Mucosa of descending colon (tissue), 3 donors: ENCODE measurements around the gene EXOC6B. TPM values are rescaled to one million over a fixed set of nuclear protein-coding genes. Genes with fewer than 3 reads are reported as not detected.

Source experiments
- ATAC-seq: fragments of 200-7000 bp; cut with Tn5 transposase; one replicate; pipeline ENCODE4 v1.9.1; 2020; ENCODE audit warnings: mild to moderate bottlenecking, moderate library complexity
- DNase-seq, 3 donors: peaks; one replicate each; pipeline ENCODE4 v3.0.0-alpha.2; 2020
- H3K36me3 ChIP-seq: fragments of 200-600 bp; one replicate; pipeline ENCODE4 v1.8.0; 2021; ENCODE audit warnings: low read depth, mild to moderate bottlenecking
- H3K4me1 ChIP-seq: fragments of 200-600 bp; one replicate; pipeline ENCODE4 v1.8.0; 2021; ENCODE audit warnings: low read depth, mild to moderate bottlenecking
- H3K4me3 ChIP-seq: fragments of 200-600 bp; one replicate; pipeline ENCODE4 v1.8.0; 2021; ENCODE audit warnings: mild to moderate bottlenecking
- H3K9me3 ChIP-seq: fragments of 200-600 bp; one replicate; pipeline ENCODE4 v1.8.0; 2021; ENCODE audit warnings: mild to moderate bottlenecking
- CTCF ChIP-seq: fragments of 200-600 bp; IDR thresholded peaks from one replicate; pipeline ENCODE4 v1.8.0; 2022; ENCODE audit warnings: antibody characterized with exemption, mild to moderate bottlenecking
- intact Hi-C, 2 donors: fragments of 100-400 bp; cut with DNase I in 1 of 2; cut with micrococcal nuclease in 1 of 2; formaldehyde crosslinking; loops; one replicate each; pipeline versions ENCODE4 v1.11.0 to v1.11.1; 2022; cut with DNase I, micrococcal nuclease
- long read RNA-seq, 2 donors: library from polyadenylated mRNA; unstranded; transcript quantifications; one replicate each; pipeline ENCODE4 v2.0.0, GENCODE V29; 2019 to 2021
- total RNA-seq, 3 donors: library from RNA; stranded (reverse); fragmentation: NEBNext Ultra II Directional in 2 of 3; extraction: Animal tissue kit (Norgen Biotek cat#: 25700) in 2 of 3; gene quantifications; one replicate each; pipeline versions ENCODE4 v1.2.1 to v1.2.4, GENCODE V29; 2021 to 2023
- donor health status: DM: no; HTN: no; CAD: no; lungs with moderate emphysema.
- donor health status: DM: no; HTN: no; CAD: no.
- donor health status: DM: no; HTN: yes; CAD: no.

EXOC6B gene
- 10 to 100 TPM; 19.4 to 52.4 (median 28.8) TPM for total RNA-seq
- long read RNA-seq, donor 1, full-length matches to known transcripts: 7 of 15 reads
- long read RNA-seq, donor 1, partial matches to known transcripts: 2 of 15 reads
- long read RNA-seq, donor 1, other reads (novel, unspliced or antisense): 6 of 15 reads
- long read RNA-seq, donor 2, partial matches to known transcripts: 2 of 4 reads
- long read RNA-seq, donor 2, other reads (novel, unspliced or antisense): 2 of 4 reads

- intact Hi-C loops: no loop called here
- H3K9me3 ChIP-seq: no peaks in the 10 kb centered on the region
- peak within 1 kb of the TSS; percentile 80 for H3K4me3 ChIP-seq
- ATAC-seq: peak; percentile 99
- no peak for TF ChIP-seq CTCF
- H3K4me1 ChIP-seq: peaks cover 4% of the 10 kb centered on the region
- H3K36me3 ChIP-seq: no peaks in the 10 kb centered on the region
- DNase-seq: peak; percentile 93 to 96 (median 96)
Observed at GRCh38 chr2:72825257-72826155, at the start of gene EXOC6B. EXOC6B (minus strand) TSS chr2:72826033.

- ATAC-seq (no peak), DNase-seq (no peak)
- Histone ChIP-seq H3K4me1 (no peaks in the 10 kb centered on the region), H3K4me3 (no peak overlapping the region), H3K9me3 (no peaks in the 10 kb centered on the region), H3K36me3 (no peaks in the 10 kb centered on the region)
- intact Hi-C loops: no loop called here
- TF ChIP-seq CTCF: no peak
Observed at GRCh38 chr2:72871880-72872279, 46.0 kb upstream of the EXOC6B start.

- TF ChIP-seq CTCF: no peak
- Histone ChIP-seq H3K9me3 (no peaks in the 10 kb centered on the region), H3K36me3 (no peaks in the 10 kb centered on the region), H3K4me3 (no peak overlapping the region), H3K4me1 (no peaks in the 10 kb centered on the region)
- ATAC-seq: no peak
- DNase-seq: no peak
- intact Hi-C loops: no loop called here
Observed at GRCh38 chr2:72871060-72871459, 45.2 kb upstream of the EXOC6B start.

GRCh38 chr2:72864500-72864899 is 38.7 kb upstream of the EXOC6B start:
- no peak for TF ChIP-seq CTCF
- ATAC-seq (no peak), DNase-seq (no peak)
- Histone ChIP-seq H3K4me1 (peaks cover 8% of the 10 kb centered on the region), H3K4me3 (no peak overlapping the region), H3K36me3 (no peaks in the 10 kb centered on the region), H3K9me3 (no peaks in the 10 kb centered on the region)
- intact Hi-C loops: loop anchor here (5.0 kb wide), 1 partner anchor 92 kb away; no protein-coding TSS in a partner anchor

GRCh38 chr2:72863046-72863445 is 37.2 kb upstream of the EXOC6B start:
- TF ChIP-seq CTCF: no peak
- ATAC-seq: no peak
- Histone ChIP-seq H3K36me3 (no peaks in the 10 kb centered on the region), H3K9me3 (no peaks in the 10 kb centered on the region), H3K4me3 (no peak overlapping the region), H3K4me1 (peaks cover 8% of the 10 kb centered on the region)
- DNase-seq: no peak
- intact Hi-C loops: loop anchor here (5.0 kb wide), 1 partner anchor 91 kb away; no protein-coding TSS in a partner anchor
